MM.1S (cell line): ENCODE data around the gene NKRF.

Experiments used
- EZH2 ChIP-seq: fragments of 300-600 bp; sonication (generic); optimal IDR thresholded peaks from 2 replicates; pipeline ENCODE3; 2017; ENCODE audit warnings: low read depth, mild to moderate bottlenecking, antibody characterized with exemption, low read length, mixed read lengths
- EZH2phosphoT487 ChIP-seq: fragments of 300-600 bp; sonication (generic); IDR thresholded peaks from 2 replicates; pipeline ENCODE4 v1.6.1; 2018; ENCODE audit warnings: antibody characterized with exemption, low read length
- TF ChIP-seq, protein P1 (sequence below): fragments of 300-600 bp; sonication (generic); IDR thresholded peaks from 2 replicates; pipeline ENCODE4 v1.5.1; 2016; ENCODE audit warnings: antibody characterized with exemption, low read length, mixed read lengths

DNA sequence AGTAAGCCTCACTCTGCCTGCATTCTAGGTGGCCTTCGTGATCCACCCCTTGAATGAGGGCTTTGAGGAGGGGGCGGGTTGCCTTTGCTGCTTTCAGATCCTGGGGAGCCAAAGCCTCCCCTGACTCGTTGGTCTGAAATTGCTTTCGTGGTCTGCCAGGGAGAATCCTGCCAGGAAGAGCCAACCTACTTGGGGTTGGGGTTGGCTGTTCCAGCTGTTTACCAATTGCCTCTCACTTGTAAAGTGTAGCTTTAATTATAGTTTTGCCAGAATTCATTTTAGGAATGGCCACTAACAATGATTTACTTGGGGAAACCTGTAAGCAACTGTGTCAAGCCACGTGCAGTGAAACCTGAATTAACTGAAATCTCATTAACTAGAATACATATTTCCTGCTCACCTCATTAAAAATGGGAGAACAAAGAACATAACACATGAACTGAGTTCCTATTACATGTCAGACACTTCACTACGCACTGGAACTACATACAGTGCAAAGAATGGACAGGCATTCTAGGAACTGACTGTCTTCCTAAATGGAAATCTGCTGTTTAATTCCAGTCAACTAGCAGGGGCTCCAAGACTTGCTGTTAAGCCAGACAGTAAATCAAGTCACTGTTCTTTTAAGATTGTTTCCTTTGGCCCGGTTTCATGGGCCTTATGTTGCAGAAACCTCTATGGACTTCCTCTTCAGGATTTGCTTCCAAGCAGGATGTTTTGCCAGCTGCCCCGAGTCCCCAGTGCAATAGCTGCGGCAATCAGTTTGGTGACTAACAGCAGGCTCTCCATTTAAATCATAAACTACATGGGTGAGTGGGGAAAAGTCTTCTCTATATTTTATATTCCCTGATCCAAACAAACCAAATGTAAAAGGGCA is 16.4 kb upstream of the NKRF start:
- TF ChIP-seq EZH2 (no peak), EZH2phosphoT487 (no peak)
- TF ChIP-seq, protein P1, sequence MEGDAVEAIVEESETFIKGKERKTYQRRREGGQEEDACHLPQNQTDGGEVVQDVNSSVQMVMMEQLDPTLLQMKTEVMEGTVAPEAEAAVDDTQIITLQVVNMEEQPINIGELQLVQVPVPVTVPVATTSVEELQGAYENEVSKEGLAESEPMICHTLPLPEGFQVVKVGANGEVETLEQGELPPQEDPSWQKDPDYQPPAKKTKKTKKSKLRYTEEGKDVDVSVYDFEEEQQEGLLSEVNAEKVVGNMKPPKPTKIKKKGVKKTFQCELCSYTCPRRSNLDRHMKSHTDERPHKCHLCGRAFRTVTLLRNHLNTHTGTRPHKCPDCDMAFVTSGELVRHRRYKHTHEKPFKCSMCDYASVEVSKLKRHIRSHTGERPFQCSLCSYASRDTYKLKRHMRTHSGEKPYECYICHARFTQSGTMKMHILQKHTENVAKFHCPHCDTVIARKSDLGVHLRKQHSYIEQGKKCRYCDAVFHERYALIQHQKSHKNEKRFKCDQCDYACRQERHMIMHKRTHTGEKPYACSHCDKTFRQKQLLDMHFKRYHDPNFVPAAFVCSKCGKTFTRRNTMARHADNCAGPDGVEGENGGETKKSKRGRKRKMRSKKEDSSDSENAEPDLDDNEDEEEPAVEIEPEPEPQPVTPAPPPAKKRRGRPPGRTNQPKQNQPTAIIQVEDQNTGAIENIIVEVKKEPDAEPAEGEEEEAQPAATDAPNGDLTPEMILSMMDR, result no peak
